Sigmoid colon (tissue), 4 donors: ENCODE measurements around the gene SYTL4.

Source experiments
- CTCF ChIP-seq, 4 experiments: fragments of 450-650 bp in 3 of 4; fragments of 200-600 bp in 1 of 4; IDR thresholded peaks; one replicate each; pipeline ENCODE4 v1.5.1; 2016 to 2019; ENCODE audit warnings: antibody characterized with exemption in 4 of 4, mild to moderate bottlenecking in 3 of 4, moderate library complexity in 2 of 4
- EP300 ChIP-seq, 4 donors: sonication (generic); formaldehyde crosslinking; IDR thresholded peaks; one replicate each; pipeline ENCODE4 v1.6.1; 2017; ENCODE audit warnings: antibody characterized with exemption in 4 of 4
- POLR2A ChIP-seq, 2 donors: fragments of 450-650 bp; IDR thresholded peaks; one replicate each; pipeline ENCODE4 v1.6.1; 2016; ENCODE audit warnings: antibody characterized with exemption in 2 of 2, mild to moderate bottlenecking in 2 of 2, moderate library complexity in 2 of 2
- POLR2AphosphoS5 ChIP-seq, 4 donors: sonication (generic); formaldehyde crosslinking; IDR thresholded peaks; one replicate each; pipeline ENCODE4 v1.6.1; 2017; ENCODE audit warnings: antibody characterized with exemption in 4 of 4

- TF ChIP-seq POLR2AphosphoS5 (IDR thresholded peaks at IDR 0.05) (peak; percentile 53 to 77 (median 75)), CTCF (IDR thresholded peaks at IDR 0.05) (no peak), POLR2A (IDR thresholded peaks at IDR 0.05) (no peak), EP300 (IDR thresholded peaks at IDR 0.05) (no peak)
Observed at GRCh38 chrX:100643956-100644860, 87.7 kb downstream of the SYTL4 start, which contains the start of gene SRPX2.
